GM12878 (cell line): ENCODE data around the gene DIPK1A.

Source experiments
- RAD21 ChIP-seq: IDR thresholded peaks from 2 replicates; pipeline ENCODE4 v1.6.1; 2011; ENCODE audit warnings: mild to moderate bottlenecking, low read depth, low read length, moderate library complexity; ENCODE audit not compliant: insufficient read depth
- TF ChIP-seq, protein P1 (sequence below): IDR thresholded peaks from 2 replicates; pipeline ENCODE4 v1.6.1; 2011; ENCODE audit warnings: low read depth, mild to moderate bottlenecking, low read length, moderate library complexity, borderline replicate concordance; ENCODE audit errors: extremely low read depth

DNA sequence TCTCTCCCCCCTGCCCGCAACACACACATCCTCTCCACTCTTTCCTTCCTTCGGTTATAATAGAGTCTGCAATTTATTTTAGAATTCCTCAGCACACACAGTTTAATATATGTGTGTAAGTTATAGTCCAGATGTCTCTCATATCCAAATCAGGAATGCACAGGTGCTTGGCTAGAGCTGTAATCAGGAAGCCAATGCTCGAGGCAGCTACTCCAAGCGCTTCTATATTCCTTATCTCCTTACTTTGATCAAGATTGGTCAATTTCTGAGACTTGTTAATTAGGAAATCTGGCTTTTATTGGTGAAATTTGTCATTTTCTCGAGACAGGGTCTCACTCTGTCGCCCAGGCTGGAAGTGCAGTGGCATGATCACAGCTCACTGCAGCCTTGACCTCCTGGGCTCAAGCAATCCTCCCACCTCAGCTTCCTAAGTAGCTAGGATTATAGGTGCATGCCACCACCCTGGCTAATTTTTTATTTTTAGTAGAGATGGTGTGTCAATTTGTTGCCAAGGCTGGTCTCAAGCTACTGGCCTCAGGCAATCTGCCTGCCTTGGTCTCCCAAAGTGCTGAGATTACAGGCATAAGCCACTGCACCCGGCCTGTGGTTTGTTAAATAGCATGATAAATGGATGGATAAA, 101.7 kb downstream of the DIPK1A start:
- no peak for TF ChIP-seq RAD21
- TF ChIP-seq, protein P1, sequence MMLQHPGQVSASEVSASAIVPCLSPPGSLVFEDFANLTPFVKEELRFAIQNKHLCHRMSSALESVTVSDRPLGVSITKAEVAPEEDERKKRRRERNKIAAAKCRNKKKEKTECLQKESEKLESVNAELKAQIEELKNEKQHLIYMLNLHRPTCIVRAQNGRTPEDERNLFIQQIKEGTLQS, result no peak
